Progenitor cell of endocrine pancreas (in vitro differentiated cells): ENCODE results near the gene BLNK. TPM values are rescaled to one million over a fixed set of nuclear protein-coding genes. Genes with fewer than 3 reads are reported as not detected.

Source experiments
- DNase-seq: peaks from one replicate; pipeline ENCODE4 v3.0.0; 2021; ENCODE audit warnings: low spot score; ENCODE audit not compliant: unreplicated experiment
- H3K27ac Mint-ChIP-seq: 2 replicates; pipeline ENCODE4 v1.8.0; 2021; ENCODE audit warnings: mild to moderate bottlenecking, moderate library complexity, mixed read lengths
- H3K27me3 Mint-ChIP-seq: 2 replicates; pipeline ENCODE4 v1.8.0; 2021; ENCODE audit warnings: mixed read lengths
- H3K36me3 Mint-ChIP-seq: 2 replicates; pipeline ENCODE4 v1.8.0; 2022; ENCODE audit warnings: mixed read lengths; ENCODE audit not compliant: insufficient read depth
- H3K4me1 Mint-ChIP-seq: 2 replicates; pipeline ENCODE4 v1.8.0; 2021; ENCODE audit warnings: low read depth, mixed read lengths
- H3K4me3 Mint-ChIP-seq: 2 replicates; pipeline ENCODE4 v1.8.0; 2021; ENCODE audit warnings: low read depth, mild to moderate bottlenecking, moderate library complexity, mixed read lengths
- H3K9me3 Mint-ChIP-seq: 2 replicates; pipeline ENCODE4 v1.8.0; 2021; ENCODE audit warnings: low read depth, mixed read lengths
- total RNA-seq: library from RNA; stranded (reverse); gene quantifications from 2 replicates; pipeline ENCODE4 v1.2.1, GENCODE V29; 2021
- TF ChIP-seq, protein P1 (sequence below): fragments of 200-600 bp; sonication (generic); IDR thresholded peaks from one replicate; pipeline ENCODE4 v1.5.0; 2021; ENCODE audit warnings: antibody characterized with exemption, mild to moderate bottlenecking; ENCODE audit not compliant: unreplicated experiment

The BLNK gene
- total RNA-seq, 1 donor from 2014 or later, result 1.6 TPM

DNA sequence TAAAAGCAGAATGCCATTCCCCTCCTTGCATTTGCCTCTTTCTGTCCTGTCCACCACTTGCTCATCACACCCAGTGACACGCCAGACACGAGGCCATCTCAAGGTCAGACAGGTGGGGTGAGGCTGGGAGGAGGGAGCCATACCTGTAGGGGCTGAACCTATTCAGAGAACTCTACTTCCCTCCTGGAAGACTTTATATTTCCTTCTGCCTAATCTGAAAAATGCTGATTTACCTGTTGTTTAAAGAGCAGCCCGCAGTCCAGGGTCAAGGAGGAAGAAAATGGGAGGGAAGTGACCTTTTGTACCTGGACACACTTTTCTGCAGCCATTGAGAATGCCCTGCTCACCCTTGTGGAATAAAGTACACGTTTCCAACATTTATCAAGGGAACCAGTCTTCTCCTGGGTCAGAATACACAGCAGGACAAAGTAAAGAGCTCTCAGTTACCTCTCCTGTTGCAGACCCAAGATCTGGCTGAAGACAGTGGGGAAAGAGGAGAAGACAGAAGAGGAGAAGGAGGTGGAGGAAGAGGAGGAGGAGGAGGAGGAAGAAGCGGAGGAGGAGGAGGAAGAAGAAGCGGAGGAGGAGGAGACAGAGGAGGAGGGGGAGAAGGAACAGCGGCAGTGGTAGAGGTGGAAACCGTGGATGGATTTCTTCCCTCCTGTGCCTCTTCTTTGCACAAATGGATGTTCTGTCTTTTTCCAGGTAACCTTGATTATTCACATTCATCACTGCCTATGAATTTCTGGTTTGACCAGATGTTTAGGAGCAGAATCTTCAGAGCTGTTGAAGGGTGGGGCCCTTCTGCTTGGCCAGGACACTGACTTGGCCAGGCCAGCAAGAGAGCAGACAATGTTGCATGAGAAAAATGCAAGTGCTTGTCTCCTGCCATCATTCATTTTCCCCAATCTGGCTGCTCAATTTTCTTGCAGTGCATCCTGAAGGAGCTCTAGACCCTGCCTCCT is 1.2 kb upstream of the BLNK start:
- Mint-ChIP-seq H3K4me3 (no peak overlapping the region), H3K27ac (no peak overlapping the region), H3K27me3 (no peaks in the 10 kb centered on the region), H3K4me1 (peaks cover 20% of the 10 kb centered on the region), H3K36me3 (no peaks in the 10 kb centered on the region), H3K9me3 (no peaks in the 10 kb centered on the region)
- TF ChIP-seq, protein P1, sequence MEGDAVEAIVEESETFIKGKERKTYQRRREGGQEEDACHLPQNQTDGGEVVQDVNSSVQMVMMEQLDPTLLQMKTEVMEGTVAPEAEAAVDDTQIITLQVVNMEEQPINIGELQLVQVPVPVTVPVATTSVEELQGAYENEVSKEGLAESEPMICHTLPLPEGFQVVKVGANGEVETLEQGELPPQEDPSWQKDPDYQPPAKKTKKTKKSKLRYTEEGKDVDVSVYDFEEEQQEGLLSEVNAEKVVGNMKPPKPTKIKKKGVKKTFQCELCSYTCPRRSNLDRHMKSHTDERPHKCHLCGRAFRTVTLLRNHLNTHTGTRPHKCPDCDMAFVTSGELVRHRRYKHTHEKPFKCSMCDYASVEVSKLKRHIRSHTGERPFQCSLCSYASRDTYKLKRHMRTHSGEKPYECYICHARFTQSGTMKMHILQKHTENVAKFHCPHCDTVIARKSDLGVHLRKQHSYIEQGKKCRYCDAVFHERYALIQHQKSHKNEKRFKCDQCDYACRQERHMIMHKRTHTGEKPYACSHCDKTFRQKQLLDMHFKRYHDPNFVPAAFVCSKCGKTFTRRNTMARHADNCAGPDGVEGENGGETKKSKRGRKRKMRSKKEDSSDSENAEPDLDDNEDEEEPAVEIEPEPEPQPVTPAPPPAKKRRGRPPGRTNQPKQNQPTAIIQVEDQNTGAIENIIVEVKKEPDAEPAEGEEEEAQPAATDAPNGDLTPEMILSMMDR, result no peak
- no peak for DNase-seq

DNA sequence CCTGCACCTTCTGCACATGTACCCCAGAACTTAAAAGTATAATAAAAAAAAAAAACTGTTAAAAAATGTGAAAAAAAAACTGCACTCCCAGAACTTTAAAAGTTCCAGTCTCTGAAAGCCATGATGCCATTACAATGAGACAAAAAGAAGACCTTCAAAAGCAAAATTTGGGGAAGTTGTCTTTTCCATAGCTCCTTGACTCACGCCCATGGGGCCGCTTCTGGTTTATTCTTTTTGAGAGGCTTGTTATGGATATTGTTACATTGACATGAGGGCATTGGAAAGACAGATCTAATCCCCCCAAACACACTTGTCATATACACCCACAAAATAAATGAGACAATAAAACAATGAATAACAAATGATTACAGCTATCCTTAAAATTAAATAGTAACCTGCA is 798 bp downstream of the BLNK start:
- Mint-ChIP-seq H3K27me3 (no peaks in the 10 kb centered on the region), H3K27ac (no peak overlapping the region), H3K36me3 (no peaks in the 10 kb centered on the region), H3K9me3 (no peaks in the 10 kb centered on the region), H3K4me3 (no peak overlapping the region), H3K4me1 (peaks cover 22% of the 10 kb centered on the region)
- no peak for DNase-seq
- TF ChIP-seq, protein P1, result no peak

DNA sequence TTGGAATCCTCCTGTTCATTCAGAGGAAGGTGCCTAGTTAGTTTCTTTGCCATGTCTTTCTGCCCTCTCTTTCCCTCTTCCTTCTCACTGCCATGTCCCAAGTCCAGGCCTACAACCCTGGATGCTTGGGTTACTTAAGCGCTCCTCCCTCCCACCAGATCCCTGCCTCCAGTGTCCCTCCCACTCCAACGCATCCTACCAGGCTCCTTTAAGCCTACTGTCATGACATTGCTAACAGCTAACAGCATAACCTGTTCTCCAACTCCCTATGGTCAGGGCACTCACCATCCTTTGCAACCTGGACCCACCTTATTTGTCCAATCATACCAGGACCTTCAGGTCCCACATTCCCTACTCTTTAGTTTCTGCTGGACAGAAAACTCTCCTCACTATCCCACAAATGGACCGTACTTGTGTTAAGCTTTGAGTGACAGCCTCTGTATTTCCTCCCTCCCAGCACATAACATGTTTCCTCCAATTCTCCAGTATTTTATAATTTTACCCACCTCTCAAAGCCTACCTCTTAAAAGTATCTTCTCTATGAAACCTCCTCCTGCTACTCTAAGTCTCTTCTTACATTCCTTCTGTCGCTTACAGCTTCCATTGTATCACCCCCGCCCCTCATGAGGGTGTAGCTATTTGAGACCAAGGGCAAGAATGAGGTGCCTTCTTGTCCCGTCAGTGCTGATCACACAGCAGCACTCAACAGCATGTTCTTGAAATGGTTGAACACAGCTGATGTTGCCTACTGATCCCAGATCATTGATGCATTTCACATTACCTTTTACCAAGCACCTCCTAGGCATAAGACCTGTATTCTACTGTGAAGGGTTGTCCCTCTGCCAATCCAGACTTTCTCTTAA is 1.7 kb downstream of the BLNK start:
- DNase-seq, result no peak
- Mint-ChIP-seq H3K9me3 (no peaks in the 10 kb centered on the region), H3K4me3 (no peak overlapping the region), H3K36me3 (no peaks in the 10 kb centered on the region), H3K27me3 (no peaks in the 10 kb centered on the region), H3K4me1 (peaks cover 22% of the 10 kb centered on the region), H3K27ac (no peak overlapping the region)
- TF ChIP-seq, protein P1, result no peak

DNA sequence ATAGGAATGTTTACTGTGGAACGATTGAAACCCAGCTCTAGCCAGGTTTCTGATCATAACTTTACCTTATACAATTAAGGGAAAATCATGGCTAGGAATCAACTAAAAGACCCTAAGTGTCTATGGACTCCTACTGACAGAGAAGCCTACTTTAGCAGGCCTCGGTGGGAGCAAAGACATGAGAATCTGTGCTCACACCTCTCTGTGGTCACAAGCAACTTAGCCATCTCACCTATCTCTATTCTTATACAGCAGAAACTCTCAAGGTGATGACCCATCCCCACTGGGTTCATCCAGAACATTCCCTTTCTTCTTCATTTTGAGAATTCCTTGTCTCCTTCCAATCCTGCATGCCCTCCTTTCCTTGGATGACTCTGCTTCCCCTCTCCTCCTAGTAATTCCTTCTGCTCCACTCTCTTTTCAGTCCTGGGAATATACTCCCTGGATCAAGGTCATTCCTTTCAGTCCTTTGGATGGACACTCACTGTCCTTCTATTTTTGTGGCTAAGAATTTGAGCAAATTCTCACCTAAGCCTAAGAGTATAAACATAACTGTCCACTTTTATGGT is 2.9 kb downstream of the BLNK start:
- DNase-seq, result no peak
- Mint-ChIP-seq H3K27me3 (no peaks in the 10 kb centered on the region), H3K36me3 (no peaks in the 10 kb centered on the region), H3K9me3 (no peaks in the 10 kb centered on the region), H3K4me3 (no peak overlapping the region), H3K4me1 (peaks cover 23% of the 10 kb centered on the region), H3K27ac (no peak overlapping the region)
- TF ChIP-seq, protein P1, result no peak

DNA sequence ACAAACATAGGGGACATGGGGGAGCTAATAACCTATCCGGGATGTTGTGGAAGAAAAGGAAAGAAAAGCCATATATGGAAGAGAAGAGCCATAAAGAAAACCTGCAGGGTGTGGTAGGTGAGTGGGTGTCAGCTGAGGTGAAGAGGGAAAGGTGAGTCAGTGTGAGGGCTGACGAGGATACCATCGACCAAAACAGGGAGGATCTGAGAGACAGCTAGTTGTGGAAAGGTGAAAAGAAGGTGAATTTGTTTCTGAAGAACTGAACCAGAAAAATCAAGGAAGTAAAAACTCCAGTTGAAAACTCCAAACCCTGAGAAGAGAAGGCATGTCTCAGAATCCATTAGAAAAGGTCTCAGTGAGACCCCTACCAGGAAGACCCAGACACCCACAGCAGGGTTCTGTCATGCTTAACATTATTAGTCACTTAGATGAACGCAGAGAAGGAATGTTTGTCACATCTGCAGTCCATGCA is 4.1 kb downstream of the BLNK start:
- Mint-ChIP-seq H3K27me3 (no peaks in the 10 kb centered on the region), H3K4me1 (peaks cover 17% of the 10 kb centered on the region), H3K36me3 (no peaks in the 10 kb centered on the region), H3K27ac (no peak overlapping the region), H3K9me3 (no peaks in the 10 kb centered on the region), H3K4me3 (no peak overlapping the region)
- TF ChIP-seq, protein P1, result no peak
- DNase-seq, result no peak
